Activated T-helper 1 cell treated with anti-CD3 and anti-CD28 coated beads, Interleukin-12 subunit alpha, Interleukin-12 subunit beta, Interleukin-2, Interleukin-4 antibody, amounts not matched to agents 30 ng/mL and 10 ng/mL and 1 ng/mL, durations not matched to agents 14 hours and 24 hours and 36 hours (primary cell): ENCODE results near the gene SLC13A4. TPM values are rescaled to one million over a fixed set of nuclear protein-coding genes. Genes with fewer than 3 reads are reported as not detected.

Experiments used
- DNase-seq: peaks from one replicate; pipeline ENCODE4 v3.0.0; 2021; ENCODE audit warnings: low spot score
- H3K27ac Mint-ChIP-seq: one replicate; pipeline ENCODE4 v1.8.0; 2021; ENCODE audit warnings: mild to moderate bottlenecking, mixed read lengths
- H3K27me3 Mint-ChIP-seq: one replicate; pipeline ENCODE4 v1.8.0; 2022; ENCODE audit warnings: mild to moderate bottlenecking, moderate library complexity, mixed read lengths; ENCODE audit not compliant: insufficient read depth
- H3K36me3 Mint-ChIP-seq: one replicate; pipeline ENCODE4 v1.8.0; 2021; ENCODE audit warnings: low read depth, mixed read lengths
- H3K4me1 Mint-ChIP-seq: one replicate; pipeline ENCODE4 v1.8.0; 2021; ENCODE audit warnings: low read depth, mixed read lengths
- H3K4me3 Mint-ChIP-seq: one replicate; pipeline ENCODE4 v1.8.0; 2021; ENCODE audit warnings: mild to moderate bottlenecking, moderate library complexity, mixed read lengths
- H3K9me3 Mint-ChIP-seq: one replicate; pipeline ENCODE4 v1.8.0; 2021; ENCODE audit warnings: mixed read lengths
- intact Hi-C: fragments of 100-400 bp; cut with micrococcal nuclease; formaldehyde crosslinking; loops from one replicate; pipeline ENCODE4 v1.15.1; 2024
- total RNA-seq: library from RNA; stranded (reverse); gene quantifications from 2 replicates; pipeline ENCODE4 v1.2.3, GENCODE V29; 2022

Gene SLC13A4
- total RNA-seq, 1 donor from 2014 or later = not detected

- DNase-seq = no peak
Observed at GRCh38 chr7:135690566-135690965, 37.4 kb downstream of the SLC13A4 start.

GRCh38 chr7:135687466-135687865 is 40.5 kb downstream of the SLC13A4 start:
- Mint-ChIP-seq H3K9me3 (no peaks in the 10 kb centered on the region), H3K27me3 (no peaks in the 10 kb centered on the region)
- intact Hi-C loops = no loop called here

More at GRCh38 chr7:135690566-135690965, 37.4 kb downstream of the SLC13A4 start:
- Mint-ChIP-seq H3K4me1 (no peaks in the 10 kb centered on the region), H3K27me3 (no peaks in the 10 kb centered on the region), H3K4me3 (no peak overlapping the region), H3K36me3 (peaks cover 7% of the 10 kb centered on the region), H3K9me3 (no peaks in the 10 kb centered on the region), H3K27ac (no peak overlapping the region)
- intact Hi-C loops = no loop called here

GRCh38 chr7:135685306-135686084 is 42.5 kb downstream of the SLC13A4 start:
- Mint-ChIP-seq H3K4me1 (peaks cover 8% of the 10 kb centered on the region), H3K36me3 (peaks cover 12% of the 10 kb centered on the region), H3K4me3 (no peak overlapping the region), H3K9me3 (no peaks in the 10 kb centered on the region), H3K27me3 (no peaks in the 10 kb centered on the region), H3K27ac (no peak overlapping the region)
- intact Hi-C loops = no loop called here
- no peak for DNase-seq

More at GRCh38 chr7:135687466-135687865, 40.5 kb downstream of the SLC13A4 start:
- no peak for DNase-seq
- Mint-ChIP-seq H3K4me3 (no peak overlapping the region), H3K27ac (no peak overlapping the region), H3K36me3 (peaks cover 10% of the 10 kb centered on the region), H3K4me1 (no peaks in the 10 kb centered on the region)

- peaks cover 14% of the 10 kb centered on the region for H3K4me1 Mint-ChIP-seq
- peaks cover 12% of the 10 kb centered on the region for H3K36me3 Mint-ChIP-seq
- H3K4me3 Mint-ChIP-seq = no peak overlapping the region
- intact Hi-C loops = no loop called here
- H3K9me3 Mint-ChIP-seq = no peaks in the 10 kb centered on the region
- DNase-seq = no peak
- no peak overlapping the region for H3K27ac Mint-ChIP-seq
- no peaks in the 10 kb centered on the region for H3K27me3 Mint-ChIP-seq
Observed at GRCh38 chr7:135684699-135685098, 43.3 kb downstream of the SLC13A4 start.

- Mint-ChIP-seq H3K4me1 (peaks cover 14% of the 10 kb centered on the region), H3K27me3 (no peaks in the 10 kb centered on the region), H3K36me3 (peaks cover 9% of the 10 kb centered on the region), H3K4me3 (no peak overlapping the region), H3K9me3 (no peaks in the 10 kb centered on the region), H3K27ac (no peak overlapping the region)
- intact Hi-C loops = no loop called here
- DNase-seq = no peak
Observed at GRCh38 chr7:135684136-135684535, 43.9 kb downstream of the SLC13A4 start.

GRCh38 chr7:135683609-135684008 is 44.4 kb downstream of the SLC13A4 start:
- Mint-ChIP-seq H3K27me3 (peaks cover 2% of the 10 kb centered on the region), H3K27ac (no peak overlapping the region), H3K36me3 (peaks cover 9% of the 10 kb centered on the region), H3K9me3 (no peaks in the 10 kb centered on the region), H3K4me1 (peaks cover 14% of the 10 kb centered on the region), H3K4me3 (no peak overlapping the region)
- no peak for DNase-seq
- intact Hi-C loops = no loop called here

GRCh38 chr7:135682191-135682590 is 45.8 kb downstream of the SLC13A4 start:
- Mint-ChIP-seq H3K4me1 (peaks cover 14% of the 10 kb centered on the region), H3K27me3 (peaks cover 3% of the 10 kb centered on the region), H3K4me3 (no peak overlapping the region), H3K27ac (no peak overlapping the region), H3K36me3 (peaks cover 13% of the 10 kb centered on the region), H3K9me3 (no peaks in the 10 kb centered on the region)
- intact Hi-C loops = no loop called here
- DNase-seq = no peak

- peaks cover 14% of the 10 kb centered on the region for H3K36me3 Mint-ChIP-seq
- DNase-seq = no peak
- H3K4me1 Mint-ChIP-seq = peaks cover 14% of the 10 kb centered on the region
- peaks cover 4% of the 10 kb centered on the region for H3K27me3 Mint-ChIP-seq
- no peak overlapping the region for H3K27ac Mint-ChIP-seq
- no peak overlapping the region for H3K4me3 Mint-ChIP-seq
- intact Hi-C loops = no loop called here
- no peaks in the 10 kb centered on the region for H3K9me3 Mint-ChIP-seq
Observed at GRCh38 chr7:135681762-135682161, 46.2 kb downstream of the SLC13A4 start.

- Mint-ChIP-seq H3K9me3 (no peaks in the 10 kb centered on the region), H3K27ac (no peak overlapping the region), H3K36me3 (peaks cover 20% of the 10 kb centered on the region), H3K27me3 (peaks cover 4% of the 10 kb centered on the region), H3K4me3 (no peak overlapping the region), H3K4me1 (peaks cover 14% of the 10 kb centered on the region)
- intact Hi-C loops = no loop called here
- no peak for DNase-seq
Observed at GRCh38 chr7:135678612-135679575, 49.1 kb downstream of the SLC13A4 start.

GRCh38 chr7:135673360-135673706 is 54.7 kb downstream of the SLC13A4 start:
- Mint-ChIP-seq H3K27ac (no peak overlapping the region), H3K36me3 (peaks cover 24% of the 10 kb centered on the region), H3K27me3 (peaks cover 2% of the 10 kb centered on the region), H3K4me1 (peaks cover 10% of the 10 kb centered on the region), H3K4me3 (no peak overlapping the region), H3K9me3 (no peaks in the 10 kb centered on the region)
- intact Hi-C loops = loop anchor here (2.0 to 5.0 kb wide), 2 partner anchors 37 to 129 kb away; no protein-coding TSS in a partner anchor
- no peak for DNase-seq

GRCh38 chr7:135672560-135673359 is 55.2 kb downstream of the SLC13A4 start:
- Mint-ChIP-seq H3K36me3 (peaks cover 20% of the 10 kb centered on the region), H3K4me1 (peaks cover 10% of the 10 kb centered on the region), H3K9me3 (no peaks in the 10 kb centered on the region), H3K27ac (no peak overlapping the region), H3K27me3 (peaks cover 2% of the 10 kb centered on the region), H3K4me3 (no peak overlapping the region)
- no peak for DNase-seq
- intact Hi-C loops = loop anchor here (2.0 to 5.0 kb wide), 2 partner anchors 38 to 130 kb away; no protein-coding TSS in a partner anchor

- Mint-ChIP-seq H3K4me3 (no peak overlapping the region), H3K4me1 (peaks cover 10% of the 10 kb centered on the region), H3K27me3 (no peaks in the 10 kb centered on the region), H3K27ac (no peak overlapping the region), H3K9me3 (no peaks in the 10 kb centered on the region), H3K36me3 (peaks cover 18% of the 10 kb centered on the region)
- intact Hi-C loops = loop anchor here (5.0 kb wide), 1 partner anchor 132 kb away; no protein-coding TSS in a partner anchor
- no peak for DNase-seq
Observed at GRCh38 chr7:135670179-135670578, 57.8 kb downstream of the SLC13A4 start.
